Measurements from ENCODE around the gene ARNT2.

The ARNT2 gene

DNA sequence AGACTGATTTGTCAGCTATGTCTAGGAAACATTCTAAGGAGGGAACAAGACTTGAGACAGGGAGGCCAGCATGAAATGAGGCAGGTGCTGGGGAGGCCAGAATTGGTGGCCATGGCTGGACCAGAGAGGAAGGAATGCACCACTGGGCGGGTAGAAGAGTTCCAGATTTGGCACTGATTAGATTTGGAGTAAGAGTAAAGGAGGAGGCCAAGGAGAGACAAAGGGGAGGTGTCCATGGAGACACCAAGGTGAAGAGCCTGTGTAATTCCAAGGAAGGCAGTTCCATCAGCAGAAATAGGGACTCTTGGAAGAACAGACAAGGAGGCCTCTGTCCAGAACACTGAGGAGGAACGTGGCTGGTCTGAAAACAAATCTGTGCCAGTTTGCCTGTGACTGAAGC, 1.8 kb downstream of the ARNT2 start:
- TF ChIP-seq, protein P1, sequence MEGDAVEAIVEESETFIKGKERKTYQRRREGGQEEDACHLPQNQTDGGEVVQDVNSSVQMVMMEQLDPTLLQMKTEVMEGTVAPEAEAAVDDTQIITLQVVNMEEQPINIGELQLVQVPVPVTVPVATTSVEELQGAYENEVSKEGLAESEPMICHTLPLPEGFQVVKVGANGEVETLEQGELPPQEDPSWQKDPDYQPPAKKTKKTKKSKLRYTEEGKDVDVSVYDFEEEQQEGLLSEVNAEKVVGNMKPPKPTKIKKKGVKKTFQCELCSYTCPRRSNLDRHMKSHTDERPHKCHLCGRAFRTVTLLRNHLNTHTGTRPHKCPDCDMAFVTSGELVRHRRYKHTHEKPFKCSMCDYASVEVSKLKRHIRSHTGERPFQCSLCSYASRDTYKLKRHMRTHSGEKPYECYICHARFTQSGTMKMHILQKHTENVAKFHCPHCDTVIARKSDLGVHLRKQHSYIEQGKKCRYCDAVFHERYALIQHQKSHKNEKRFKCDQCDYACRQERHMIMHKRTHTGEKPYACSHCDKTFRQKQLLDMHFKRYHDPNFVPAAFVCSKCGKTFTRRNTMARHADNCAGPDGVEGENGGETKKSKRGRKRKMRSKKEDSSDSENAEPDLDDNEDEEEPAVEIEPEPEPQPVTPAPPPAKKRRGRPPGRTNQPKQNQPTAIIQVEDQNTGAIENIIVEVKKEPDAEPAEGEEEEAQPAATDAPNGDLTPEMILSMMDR (IDR thresholded peaks at IDR 0.05; ENCODE audit: low read depth, low read length) = no peak
- no peak overlapping the region for H3K4me3 ChIP-seq (ENCODE audit: low read depth, low read length)

DNA sequence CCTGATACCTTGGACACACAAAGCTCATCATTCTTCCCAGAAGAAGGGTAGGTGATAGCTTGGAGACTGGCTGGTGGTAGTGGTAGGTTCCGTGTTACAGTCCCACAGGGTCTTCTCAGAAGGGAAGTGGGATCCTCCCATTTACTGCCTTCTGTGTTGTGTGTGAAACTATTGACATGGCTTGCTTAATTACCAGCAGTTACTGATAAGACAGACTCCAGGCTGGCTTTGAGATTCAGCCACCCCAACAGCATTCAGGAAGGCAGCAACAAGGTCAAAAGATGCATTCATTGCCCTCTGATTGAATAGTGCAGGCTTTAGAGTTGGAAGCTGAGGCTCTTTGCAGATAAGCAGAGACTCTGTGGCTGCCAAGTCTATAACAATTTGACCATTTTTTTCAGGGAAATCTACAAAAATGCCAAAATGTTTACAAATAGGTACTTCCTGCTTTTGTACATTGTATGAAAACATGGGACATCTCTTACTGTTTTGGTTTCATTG, 7.7 kb downstream of the ARNT2 start:
- TF ChIP-seq, protein P1 (IDR thresholded peaks at IDR 0.05; ENCODE audit: low read depth, low read length) = no peak
- H3K4me3 ChIP-seq (ENCODE audit: low read depth, low read length) = no peak overlapping the region

DNA sequence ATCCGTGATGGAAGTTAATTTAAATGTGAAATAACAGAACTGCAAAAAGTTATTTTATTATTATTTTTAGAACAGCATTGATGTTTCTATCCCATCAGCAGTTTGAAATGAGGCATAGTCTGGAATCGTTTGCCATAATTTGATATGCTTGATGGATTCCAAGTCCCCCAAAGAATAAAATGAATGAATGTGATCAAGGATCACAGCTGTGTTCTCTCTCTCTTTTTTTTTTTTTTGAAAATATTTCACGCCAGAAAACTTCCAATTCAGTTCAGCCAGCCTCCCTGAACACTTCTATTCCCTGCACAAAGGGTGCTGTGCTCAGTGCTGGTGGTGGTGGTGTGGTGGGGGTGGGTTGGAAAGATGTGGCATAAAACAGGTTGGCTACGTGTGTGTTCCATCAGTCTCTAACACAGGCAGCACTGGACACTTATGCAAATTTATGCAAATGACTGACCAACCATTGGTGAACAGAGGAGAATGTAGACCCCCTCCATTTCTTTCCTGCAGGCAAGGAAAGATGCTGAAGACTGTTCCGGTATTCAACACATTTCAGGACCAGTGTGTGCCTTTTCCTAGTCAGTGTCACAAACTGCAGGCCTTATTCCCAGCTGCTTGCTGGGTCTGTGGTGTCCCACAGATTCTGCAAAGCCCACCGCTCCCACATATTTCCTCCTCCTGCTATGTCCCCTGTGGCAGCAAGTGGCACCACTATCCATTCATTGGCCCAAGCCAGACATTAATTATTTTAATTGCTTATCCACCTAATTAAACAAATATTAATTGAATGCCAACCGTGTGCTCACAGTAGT, 10.6 kb downstream of the ARNT2 start:
- TF ChIP-seq, protein P1 (IDR thresholded peaks at IDR 0.05; ENCODE audit: low read depth, low read length) = no peak
- H3K4me3 ChIP-seq (ENCODE audit: low read depth, low read length) = no peak overlapping the region

DNA sequence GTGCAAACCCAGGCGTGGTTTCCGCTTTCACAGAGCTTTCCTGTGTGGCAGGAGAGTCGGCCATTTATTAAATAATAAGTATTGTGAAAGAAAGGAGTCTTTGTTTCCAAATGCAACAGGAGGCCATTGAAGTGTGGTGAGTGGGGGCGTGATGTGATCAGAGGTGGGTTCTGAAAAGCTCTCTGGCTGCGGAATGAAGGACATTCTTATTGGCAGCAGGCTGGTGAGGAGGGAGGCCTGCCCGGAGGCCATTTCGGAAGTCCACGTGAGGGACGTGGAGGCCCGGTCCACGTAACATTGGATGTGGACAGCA, 11.1 kb downstream of the ARNT2 start:
- H3K4me3 ChIP-seq (ENCODE audit: low read depth, low read length) = no peak overlapping the region
- TF ChIP-seq, protein P1 (IDR thresholded peaks at IDR 0.05; ENCODE audit: low read depth, low read length) = no peak

DNA sequence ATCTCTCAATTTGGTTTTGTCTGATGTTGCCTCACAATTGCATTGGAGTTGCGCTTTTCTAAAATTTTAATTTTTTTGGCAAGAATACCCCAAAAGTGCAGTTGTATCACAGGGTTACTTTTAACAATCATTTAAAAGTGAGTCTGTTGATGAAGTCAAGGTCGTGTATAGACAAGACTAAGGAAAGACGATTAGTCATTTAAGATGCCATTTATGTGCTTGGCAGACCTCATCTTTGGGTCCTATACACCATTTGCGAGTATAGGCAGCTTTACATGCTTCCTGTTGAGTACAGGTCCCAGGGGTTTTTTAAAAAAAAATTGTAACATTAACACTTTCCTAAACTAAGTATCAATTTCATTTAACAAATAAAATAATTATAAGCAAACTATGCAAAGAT, 12.5 kb downstream of the ARNT2 start:
- no peak overlapping the region for H3K4me3 ChIP-seq (ENCODE audit: low read depth, low read length)
- TF ChIP-seq, protein P1 (IDR thresholded peaks at IDR 0.05; ENCODE audit: low read depth, low read length) = no peak

DNA sequence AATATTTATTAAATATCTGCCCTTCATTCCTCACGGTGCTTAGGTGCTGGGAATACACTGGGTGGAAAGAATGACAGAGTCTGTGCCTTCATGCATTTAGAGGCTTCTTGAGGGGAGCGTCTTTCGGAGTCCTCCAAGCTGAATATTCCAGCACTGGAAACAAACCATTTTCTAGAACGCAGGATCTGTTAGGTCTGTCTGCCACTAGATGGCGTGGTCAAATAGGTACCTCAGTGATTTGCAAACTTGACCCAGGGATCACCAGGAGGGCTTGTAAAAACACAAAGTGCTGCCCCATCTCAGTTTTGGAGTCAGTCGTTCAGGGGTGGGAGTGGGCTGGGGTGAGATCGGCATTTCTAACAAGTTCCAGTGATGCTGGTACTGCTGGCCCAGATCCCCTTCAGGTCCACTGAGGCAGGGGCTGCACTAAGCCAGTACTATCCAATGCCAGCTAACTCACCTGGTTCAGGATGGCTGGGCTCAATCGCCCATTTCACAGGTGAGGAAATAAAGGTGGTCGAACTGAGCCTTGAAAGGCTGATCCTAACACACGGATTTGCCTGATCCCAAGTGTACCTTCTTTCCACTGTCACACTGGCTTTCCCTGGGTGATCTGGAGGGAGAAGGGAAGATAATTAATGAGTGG, 14.8 kb downstream of the ARNT2 start:
- H3K4me3 ChIP-seq (ENCODE audit: low read depth, low read length) = no peak overlapping the region
- TF ChIP-seq, protein P1 (IDR thresholded peaks at IDR 0.05; ENCODE audit: low read depth, low read length) = peak; percentile 76

DNA sequence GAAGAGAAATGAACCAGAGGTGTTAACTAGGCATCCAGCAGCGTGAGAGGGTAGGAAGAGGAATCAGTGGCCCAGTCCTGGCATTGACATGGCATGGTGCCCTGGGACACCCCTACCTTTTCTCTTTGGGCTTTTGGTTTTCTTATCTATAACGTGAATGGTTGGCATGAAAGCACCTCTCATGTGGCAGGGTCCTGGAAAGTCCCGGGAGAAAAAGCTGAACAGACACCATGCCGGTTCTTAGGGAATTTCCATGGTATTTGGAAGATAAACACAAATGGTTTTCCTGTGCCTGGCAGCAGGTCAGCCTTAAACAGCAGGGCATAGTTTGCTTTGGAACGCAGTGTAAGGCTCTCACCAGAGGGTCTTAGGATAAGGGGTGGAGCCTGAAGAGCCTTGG, 15.4 kb downstream of the ARNT2 start:
- TF ChIP-seq, protein P1 (IDR thresholded peaks at IDR 0.05; ENCODE audit: low read depth, low read length) = no peak
- no peak overlapping the region for H3K4me3 ChIP-seq (ENCODE audit: low read depth, low read length)
